ENCODE measurements around the gene TM9SF2. TPM values are rescaled to one million over a fixed set of nuclear protein-coding genes. Genes with fewer than 3 reads are reported as not detected.

Gene TM9SF2
- total and polyA plus RNA-seq, 2 of the 4 experiments (the other 2 are of a cell fraction) = 46.1 to 85.5 TPM

DNA sequence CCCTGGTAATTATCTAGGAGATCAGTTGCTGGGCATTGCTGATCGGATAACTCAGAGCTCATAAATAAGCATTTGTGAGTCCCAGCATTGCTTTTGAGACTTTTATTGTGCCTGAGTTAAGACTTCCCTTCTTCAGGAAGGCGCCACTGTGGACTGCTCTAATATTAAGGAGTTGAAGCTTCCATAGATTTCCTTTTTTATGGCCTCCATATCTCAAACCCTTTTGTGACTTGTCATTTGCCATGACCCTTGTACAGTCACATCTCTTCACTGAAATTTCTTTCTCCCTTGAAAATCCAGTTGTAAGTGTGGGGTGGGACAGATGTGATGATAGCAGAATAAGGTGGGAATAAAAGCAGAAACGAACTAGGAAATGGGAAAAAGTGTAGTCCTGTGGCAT lies 6.3 kb downstream of the TM9SF2 start:
- no peak overlapping the region for H2AK9ac ChIP-seq (replicated peaks; ENCODE audit: low read depth, low read length, poor library complexity)
- no peak overlapping the region for H3K9ac ChIP-seq (ENCODE audit: low read depth, low read length)
- no peak overlapping the region for H3K14ac ChIP-seq (replicated peaks; ENCODE audit: low read depth, low read length)
- H3K4me3 ChIP-seq (ENCODE audit: insufficient read depth, low read depth, low read length) = no peak overlapping the region
- intact Hi-C loops (cut with micrococcal nuclease) (no loop called here), in situ Hi-C loops (cut with MboI; ENCODE audit: low sequenced_read_pairs) (no loop called here), dilution Hi-C loops (cut with HindIII; ENCODE audit: low sequenced_read_pairs, unreplicated experiment) (no loop called here)
- no peaks in the 10 kb centered on the region for H3K27me3 ChIP-seq (ENCODE audit: control insufficient read depth, insufficient read depth, low read length)
- H3K4ac ChIP-seq (ENCODE audit: low read depth, low read length) = no peak overlapping the region
- no peak overlapping the region for H2BK15ac ChIP-seq (ENCODE audit: low read depth, low read length)
- H3K9me1 ChIP-seq (ENCODE audit: insufficient read depth, low read length) = peaks cover 2% of the 10 kb centered on the region
- TF ChIP-seq CTCF (conservative IDR thresholded peaks at IDR 0.05; ENCODE audit: low read depth, low read length) = no peak
- TF ChIP-seq BHLHE40 (IDR thresholded peaks at IDR 0.05; ENCODE audit: low read depth, low read length) = no peak
- TF ChIP-seq, protein P1, sequence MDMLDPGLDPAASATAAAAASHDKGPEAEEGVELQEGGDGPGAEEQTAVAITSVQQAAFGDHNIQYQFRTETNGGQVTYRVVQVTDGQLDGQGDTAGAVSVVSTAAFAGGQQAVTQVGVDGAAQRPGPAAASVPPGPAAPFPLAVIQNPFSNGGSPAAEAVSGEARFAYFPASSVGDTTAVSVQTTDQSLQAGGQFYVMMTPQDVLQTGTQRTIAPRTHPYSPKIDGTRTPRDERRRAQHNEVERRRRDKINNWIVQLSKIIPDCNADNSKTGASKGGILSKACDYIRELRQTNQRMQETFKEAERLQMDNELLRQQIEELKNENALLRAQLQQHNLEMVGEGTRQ (IDR thresholded peaks at IDR 0.05; ENCODE audit: low read depth, low read length) = no peak
- TF ChIP-seq CEBPB (IDR thresholded peaks at IDR 0.05; ENCODE audit: low read depth, low read length) = no peak
- no peak for TF ChIP-seq FOS (IDR thresholded peaks at IDR 0.05; ENCODE audit: low read depth, low read length)
- no peak for TF ChIP-seq CHD1 (IDR thresholded peaks at IDR 0.05; ENCODE audit: low read depth, low read length)
- no peak for TF ChIP-seq MXI1 (IDR thresholded peaks at IDR 0.05; ENCODE audit: borderline replicate concordance, low read depth, low read length)
- no peak for TF ChIP-seq RCOR1 (IDR thresholded peaks at IDR 0.05; ENCODE audit: insufficient replicate concordance, low read length)
- POLR2A ChIA-PET (ENCODE audit: unreplicated experiment) = no interaction called here
- no peak overlapping the region for H2AK5ac ChIP-seq (ENCODE audit: low read depth, low read length)
- no peak overlapping the region for H4K91ac ChIP-seq (ENCODE audit: insufficient read depth, low read depth, low read length)
- no TSS peak for BruUV-seq (replicated peaks)
- H4K5ac ChIP-seq (ENCODE audit: low read depth, low read length) = no peak overlapping the region
- WGBS, 2 experiments (ENCODE audit: extremely low coverage in 2 of 2, insufficient read length in 1 of 2) = 83% methylated on average over 1 of the region's 3 CpGs; no CpG with 5 or more reads in 1 of the 2 experiments
- H2BK5ac ChIP-seq (ENCODE audit: low read depth, low read length, poor library complexity, severe bottlenecking) = no peak overlapping the region
- H4K8ac ChIP-seq (ENCODE audit: low read depth in 2 of 2, low read length in 2 of 2) = no peak overlapping the region
- no peak overlapping the region for H3K4me2 ChIP-seq (ENCODE audit: low read depth, low read length)
- H2AFZ ChIP-seq (replicated peaks; ENCODE audit: low read length, poor library complexity) = no peak overlapping the region
- CTCF ChIA-PET = no interaction called here
- H3K36me3 ChIP-seq (ENCODE audit: control insufficient read depth, insufficient read depth, low read length) = peaks cover 5% of the 10 kb centered on the region; the same call in 1 of the 2 replicates
- ATAC-seq (ENCODE audit: low read depth) (no peak), DNase-seq (no peak)
- peaks cover 2% of the 10 kb centered on the region for H3K4me1 ChIP-seq (ENCODE audit: control insufficient read depth, insufficient read depth, low read length)
- no peak overlapping the region for H3K18ac ChIP-seq (ENCODE audit: low read depth, low read length)
- no peak overlapping the region for H2BK120ac ChIP-seq (ENCODE audit: low read depth, low read length)
- H3K56ac ChIP-seq (ENCODE audit: extremely low read depth, insufficient read depth, low read length) = no peak overlapping the region
- H4K20me1 ChIP-seq (ENCODE audit: insufficient read depth, low read length) = peaks cover 49% of the 10 kb centered on the region
- no peak overlapping the region for H3K27ac ChIP-seq (ENCODE audit: insufficient read depth, low read length)
- H3K79me1 ChIP-seq (ENCODE audit: low read depth in 1 of 2, low read length in 2 of 2) = peaks cover 19 to 66% of the 10 kb centered on the region in 2 experiments
- no peak overlapping the region for H3K23ac ChIP-seq (ENCODE audit: low read depth, low read length)
- H3K9me3 ChIP-seq (ENCODE audit: control insufficient read depth, insufficient read depth, low read length) = peaks cover 6% of the 10 kb centered on the region; the same call in 1 of the 2 replicates
- no peak overlapping the region for H2BK20ac ChIP-seq (ENCODE audit: low read depth, low read length)
